ENCODE measurements around the gene PCP4L1.
A peak's percentile ranks its signal among the peaks of the same experiment; 100 is the strongest.
"Not testable (repeated sequence)": the region's sequence is repeated elsewhere in the genome, so short reads cannot be mapped to it uniquely, and the experiment has no call there.

The PCP4L1 gene

GRCh38 chr1:161222175-161223019, 36.1 kb upstream of the PCP4L1 start:
- no peak overlapping the region for H3K27ac ChIP-seq (ENCODE audit: low read length)
- peaks cover 12% of the 10 kb centered on the region for H3K4me1 ChIP-seq (ENCODE audit: insufficient read depth, low read length)
- no peak overlapping the region for H3K4me3 ChIP-seq (ENCODE audit: low read length)
- H3K27me3 ChIP-seq (ENCODE audit: insufficient read depth, low read length) = no peaks in the 10 kb centered on the region
- H3K9me3 ChIP-seq (ENCODE audit: insufficient read depth, low read depth, low read length) = no peaks in the 10 kb centered on the region
- no peaks in the 10 kb centered on the region for H3K36me3 ChIP-seq (ENCODE audit: insufficient read depth, low read depth, low read length)
- no peak overlapping the region for H3K9ac ChIP-seq (ENCODE audit: low read depth, low read length)

- peaks cover 11% of the 10 kb centered on the region for H3K36me3 ChIP-seq (ENCODE audit: insufficient read depth, low read depth, low read length)
- peaks cover 9% of the 10 kb centered on the region for H3K4me1 ChIP-seq (ENCODE audit: insufficient read depth, low read length)
- no peaks in the 10 kb centered on the region for H3K27me3 ChIP-seq (ENCODE audit: insufficient read depth, low read length)
- no peak overlapping the region for H3K4me3 ChIP-seq (ENCODE audit: low read length)
- H3K27ac ChIP-seq (ENCODE audit: low read length) = no peak overlapping the region
- H3K9ac ChIP-seq (ENCODE audit: low read depth, low read length) = no peak overlapping the region
- H3K9me3 ChIP-seq (ENCODE audit: insufficient read depth, low read depth, low read length) = no peaks in the 10 kb centered on the region
These were observed 34.5 kb upstream of the PCP4L1 start for GRCh38 chr1:161223805-161224694.

- not testable (repeated sequence) for H3K27ac ChIP-seq (ENCODE audit: low read length); H3K9ac ChIP-seq (ENCODE audit: low read depth, low read length)
- peaks cover 18% of the 10 kb centered on the region for H3K36me3 ChIP-seq (ENCODE audit: insufficient read depth, low read depth, low read length)
These were observed 33.9 kb upstream of the PCP4L1 start for GRCh38 chr1:161224695-161225087.

GRCh38 chr1:161225178-161225533, 33.4 kb upstream of the PCP4L1 start:
- H3K27ac ChIP-seq (ENCODE audit: low read length) = no peak overlapping the region
- H3K4me1 ChIP-seq (ENCODE audit: insufficient read depth, low read length) = peaks cover 9% of the 10 kb centered on the region
- H3K9me3 ChIP-seq (ENCODE audit: insufficient read depth, low read depth, low read length) = no peaks in the 10 kb centered on the region
- no peaks in the 10 kb centered on the region for H3K27me3 ChIP-seq (ENCODE audit: insufficient read depth, low read length)
- H3K36me3 ChIP-seq (ENCODE audit: insufficient read depth, low read depth, low read length) = peaks cover 22% of the 10 kb centered on the region
- H3K9ac ChIP-seq (ENCODE audit: low read depth, low read length) = no peak overlapping the region
- peak overlapping the region; percentile 20 for H3K4me3 ChIP-seq (ENCODE audit: low read length)

More at GRCh38 chr1:161224695-161225087, 33.9 kb upstream of the PCP4L1 start:
- H3K4me3 ChIP-seq (ENCODE audit: low read length); H3K4me1 ChIP-seq (ENCODE audit: insufficient read depth, low read length); H3K9me3 ChIP-seq (ENCODE audit: insufficient read depth, low read depth, low read length); H3K27me3 ChIP-seq (ENCODE audit: insufficient read depth, low read length): not testable (repeated sequence)

GRCh38 chr1:161225534-161226319, 32.8 kb upstream of the PCP4L1 start, which contains the start of gene TOMM40L:
Gene TOMM40L (plus strand): TSS chr1:161226060. CDS start chr1:161226490, 430 bp downstream.
- peak within 1 kb of the TSS; percentile 33 for H3K27ac ChIP-seq (ENCODE audit: low read length)
- H3K4me1 ChIP-seq (ENCODE audit: insufficient read depth, low read length) = peaks cover 9% of the 10 kb centered on the region
- peak within 1 kb of the TSS; percentile 86 for H3K4me3 ChIP-seq (ENCODE audit: low read length)
- H3K9ac ChIP-seq (ENCODE audit: low read depth, low read length) = peak within 1 kb of the TSS; percentile 77; the same call in 1 of the 2 replicates
- H3K27me3 ChIP-seq (ENCODE audit: insufficient read depth, low read length) = no peaks in the 10 kb centered on the region
- peaks cover 22% of the 10 kb centered on the region for H3K36me3 ChIP-seq (ENCODE audit: insufficient read depth, low read depth, low read length)
- H3K9me3 ChIP-seq (ENCODE audit: insufficient read depth, low read depth, low read length) = no peaks in the 10 kb centered on the region

- H3K9ac ChIP-seq (ENCODE audit: low read depth, low read length) = peak overlapping the region; percentile 77; the same call in 1 of the 2 replicates
- H3K27ac ChIP-seq (ENCODE audit: low read length) = peak overlapping the region; percentile 33
- peaks cover 9% of the 10 kb centered on the region for H3K4me1 ChIP-seq (ENCODE audit: insufficient read depth, low read length)
- no peaks in the 10 kb centered on the region for H3K27me3 ChIP-seq (ENCODE audit: insufficient read depth, low read length)
- H3K36me3 ChIP-seq (ENCODE audit: insufficient read depth, low read depth, low read length) = peaks cover 22% of the 10 kb centered on the region
- peak overlapping the region; percentile 86 for H3K4me3 ChIP-seq (ENCODE audit: low read length)
- H3K9me3 ChIP-seq (ENCODE audit: insufficient read depth, low read depth, low read length) = no peaks in the 10 kb centered on the region
These were observed 32.2 kb upstream of the PCP4L1 start for GRCh38 chr1:161226320-161226711.

GRCh38 chr1:161226759-161227158, 31.8 kb upstream of the PCP4L1 start:
- Histone ChIP-seq H3K27me3 (ENCODE audit: insufficient read depth, low read length) (no peaks in the 10 kb centered on the region), H3K4me1 (ENCODE audit: insufficient read depth, low read length) (peaks cover 9% of the 10 kb centered on the region), H3K9me3 (ENCODE audit: insufficient read depth, low read depth, low read length) (no peaks in the 10 kb centered on the region), H3K36me3 (ENCODE audit: insufficient read depth, low read depth, low read length) (peaks cover 22% of the 10 kb centered on the region), H3K9ac (ENCODE audit: low read depth, low read length) (peak overlapping the region; percentile 77; the same call in 1 of the 2 replicates), H3K4me3 (ENCODE audit: low read length) (peak overlapping the region; percentile 86), H3K27ac (ENCODE audit: low read length) (peak overlapping the region; percentile 33)

- Histone ChIP-seq H3K36me3 (ENCODE audit: insufficient read depth, low read depth, low read length) (peaks cover 22% of the 10 kb centered on the region), H3K4me3 (ENCODE audit: low read length) (peak overlapping the region; percentile 86), H3K9me3 (ENCODE audit: insufficient read depth, low read depth, low read length) (no peaks in the 10 kb centered on the region), H3K9ac (ENCODE audit: low read depth, low read length) (peak overlapping the region; percentile 77; the same call in 1 of the 2 replicates), H3K27me3 (ENCODE audit: insufficient read depth, low read length) (no peaks in the 10 kb centered on the region), H3K27ac (ENCODE audit: low read length) (no peak overlapping the region), H3K4me1 (ENCODE audit: insufficient read depth, low read length) (peaks cover 9% of the 10 kb centered on the region)
These were observed 31.2 kb upstream of the PCP4L1 start for GRCh38 chr1:161227196-161227871.

- H3K36me3 ChIP-seq (ENCODE audit: insufficient read depth, low read depth, low read length) = peaks cover 22% of the 10 kb centered on the region
- no peaks in the 10 kb centered on the region for H3K27me3 ChIP-seq (ENCODE audit: insufficient read depth, low read length)
- no peaks in the 10 kb centered on the region for H3K9me3 ChIP-seq (ENCODE audit: insufficient read depth, low read depth, low read length)
- no peak overlapping the region for H3K4me3 ChIP-seq (ENCODE audit: low read length)
- no peak overlapping the region for H3K9ac ChIP-seq (ENCODE audit: low read depth, low read length)
- no peak overlapping the region for H3K27ac ChIP-seq (ENCODE audit: low read length)
- peaks cover 9% of the 10 kb centered on the region for H3K4me1 ChIP-seq (ENCODE audit: insufficient read depth, low read length)
These were observed 30.5 kb upstream of the PCP4L1 start for GRCh38 chr1:161228032-161228431.

GRCh38 chr1:161229896-161230295, 28.6 kb upstream of the PCP4L1 start:
- peaks cover 9% of the 10 kb centered on the region for H3K4me1 ChIP-seq (ENCODE audit: insufficient read depth, low read length)
- H3K27ac ChIP-seq (ENCODE audit: low read length) = no peak overlapping the region
- H3K36me3 ChIP-seq (ENCODE audit: insufficient read depth, low read depth, low read length) = peaks cover 22% of the 10 kb centered on the region
- no peaks in the 10 kb centered on the region for H3K9me3 ChIP-seq (ENCODE audit: insufficient read depth, low read depth, low read length)
- H3K9ac ChIP-seq (ENCODE audit: low read depth, low read length) = no peak overlapping the region; the same call in 1 of the 2 replicates
- H3K27me3 ChIP-seq (ENCODE audit: insufficient read depth, low read length) = no peaks in the 10 kb centered on the region
- no peak overlapping the region for H3K4me3 ChIP-seq (ENCODE audit: low read length)
